GM21528 (cell line): ENCODE data around the gene DAZL.

Experiments
- ATAC-seq: cut with Tn5 transposase; IDR thresholded peaks from one replicate; pipeline ENCODE4 v1.9.1; 2021; ENCODE audit warnings: mild to moderate bottlenecking, moderate library complexity; ENCODE audit not compliant: unreplicated experiment, low FRiP score

Gene DAZL

GRCh38 chr3:16546186-16547010 lies 58.8 kb downstream of the DAZL start:
- ATAC-seq = no peak

GRCh38 chr3:16545413-16546185 lies 59.6 kb downstream of the DAZL start:
- no peak for ATAC-seq

- ATAC-seq = no peak
Measured at GRCh38 chr3:16543242-16543864, 61.9 kb downstream of the DAZL start.

- ATAC-seq = no peak
Measured at GRCh38 chr3:16538507-16538906, 66.7 kb downstream of the DAZL start.

- ATAC-seq = no peak
Measured at GRCh38 chr3:16536996-16537395, 68.2 kb downstream of the DAZL start.
